B cell (primary cell): ENCODE results near the gene RPS25.

Experiments
- EZH2 ChIP-seq: IDR thresholded peaks from 2 replicates; pipeline ENCODE4 v1.6.1; 2012; ENCODE audit warnings: borderline replicate concordance, low read depth, mild to moderate bottlenecking, moderate library complexity, low read length; ENCODE audit not compliant: insufficient read depth, poor library complexity, severe bottlenecking
- TF ChIP-seq, protein P1 (sequence below): fragments of 200-600 bp; IDR thresholded peaks from one replicate; pipeline ENCODE4 v1.8.0; 2022; ENCODE audit warnings: antibody characterized with exemption, mild to moderate bottlenecking

DNA sequence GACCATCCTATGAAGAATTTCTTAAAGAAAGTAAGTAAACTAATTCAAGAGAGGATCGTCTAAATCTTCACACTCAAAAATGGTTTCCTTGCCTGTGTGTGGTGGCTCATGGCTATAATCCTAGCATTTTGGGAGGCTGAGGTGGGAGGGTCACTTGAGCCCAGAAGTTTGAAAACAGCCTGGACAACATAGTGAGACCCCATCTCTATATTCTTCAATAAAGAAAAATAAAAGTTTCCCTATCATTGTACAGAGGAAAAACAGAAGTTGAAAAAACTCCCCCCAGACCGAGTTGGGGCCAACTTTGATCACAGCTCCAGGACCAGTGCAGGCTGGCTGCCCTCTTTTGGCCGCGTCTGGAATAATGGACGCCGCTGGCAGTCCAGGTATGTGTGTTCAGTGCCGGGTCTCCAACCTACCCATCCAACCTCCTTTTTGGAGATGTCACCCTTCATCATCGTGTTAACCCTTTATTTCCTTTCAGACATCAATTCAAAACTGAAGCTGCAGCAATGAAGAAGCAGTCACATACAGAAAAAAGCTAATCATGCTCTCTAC lies 3.0 kb downstream of the RPS25 start:
- TF ChIP-seq, protein P1, sequence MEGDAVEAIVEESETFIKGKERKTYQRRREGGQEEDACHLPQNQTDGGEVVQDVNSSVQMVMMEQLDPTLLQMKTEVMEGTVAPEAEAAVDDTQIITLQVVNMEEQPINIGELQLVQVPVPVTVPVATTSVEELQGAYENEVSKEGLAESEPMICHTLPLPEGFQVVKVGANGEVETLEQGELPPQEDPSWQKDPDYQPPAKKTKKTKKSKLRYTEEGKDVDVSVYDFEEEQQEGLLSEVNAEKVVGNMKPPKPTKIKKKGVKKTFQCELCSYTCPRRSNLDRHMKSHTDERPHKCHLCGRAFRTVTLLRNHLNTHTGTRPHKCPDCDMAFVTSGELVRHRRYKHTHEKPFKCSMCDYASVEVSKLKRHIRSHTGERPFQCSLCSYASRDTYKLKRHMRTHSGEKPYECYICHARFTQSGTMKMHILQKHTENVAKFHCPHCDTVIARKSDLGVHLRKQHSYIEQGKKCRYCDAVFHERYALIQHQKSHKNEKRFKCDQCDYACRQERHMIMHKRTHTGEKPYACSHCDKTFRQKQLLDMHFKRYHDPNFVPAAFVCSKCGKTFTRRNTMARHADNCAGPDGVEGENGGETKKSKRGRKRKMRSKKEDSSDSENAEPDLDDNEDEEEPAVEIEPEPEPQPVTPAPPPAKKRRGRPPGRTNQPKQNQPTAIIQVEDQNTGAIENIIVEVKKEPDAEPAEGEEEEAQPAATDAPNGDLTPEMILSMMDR, result no peak
- no peak for TF ChIP-seq EZH2
